ENCODE measurements around the gene PLXNC1. TPM values are rescaled to one million over a fixed set of nuclear protein-coding genes. Genes with fewer than 3 reads are reported as not detected.

PLXNC1 gene
- 1.7 and 3.2 TPM in 2 replicates for total RNA-seq

GRCh38 chr12:94147991-94148738 is at the start of gene PLXNC1:
TSS of gene PLXNC1 (plus strand) at chr12:94148577. CDS start at chr12:94148972, 395 bp downstream.

